HG02970 (cell line): ENCODE data around the gene STOM.

Experiments used
- ATAC-seq: cut with Tn5 transposase; IDR thresholded peaks from one replicate; pipeline ENCODE4 v1.9.1; 2021; ENCODE audit warnings: mild to moderate bottlenecking, moderate library complexity, moderate number of reproducible peaks; ENCODE audit not compliant: unreplicated experiment, low FRiP score

STOM gene

DNA sequence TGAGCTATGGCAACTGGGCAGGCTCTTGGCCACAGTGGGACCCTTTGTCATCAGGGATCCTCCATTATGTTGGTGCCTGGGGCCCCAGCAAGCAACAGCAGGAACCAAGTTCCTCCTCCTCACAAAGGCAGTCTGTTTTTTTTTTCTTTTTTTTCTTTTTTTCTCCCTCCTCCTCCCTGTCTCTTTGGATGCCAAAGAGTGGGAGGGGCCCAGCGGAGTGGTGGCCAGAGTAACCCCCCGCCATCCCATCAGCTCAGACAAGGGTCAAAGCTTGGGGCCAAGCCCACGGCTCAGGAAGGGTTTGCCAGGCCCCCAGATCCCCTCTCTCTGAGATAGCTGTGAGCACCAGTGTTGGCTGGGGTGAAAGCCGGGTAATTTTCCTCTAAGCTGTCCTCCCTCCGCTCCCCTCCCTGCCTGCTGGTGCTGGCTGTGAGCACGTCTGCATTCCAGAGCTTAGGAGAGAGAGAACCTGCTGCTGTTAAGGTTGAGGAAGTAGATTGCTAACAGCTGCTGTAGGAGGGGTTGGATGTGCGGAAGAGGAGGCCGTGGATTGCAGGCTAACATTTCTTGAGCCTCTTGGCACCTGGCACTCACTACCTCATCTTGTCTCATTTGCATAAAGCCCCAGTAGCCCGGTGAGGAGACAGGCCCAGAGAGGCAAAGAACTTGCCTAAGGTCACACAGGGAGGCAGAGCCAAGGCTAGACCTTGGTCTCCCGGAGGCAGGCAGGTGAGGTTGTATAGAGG, 80.9 kb downstream of the STOM start:
- no peak for ATAC-seq
